ENCODE results near the gene PLSCR3.

DNA sequence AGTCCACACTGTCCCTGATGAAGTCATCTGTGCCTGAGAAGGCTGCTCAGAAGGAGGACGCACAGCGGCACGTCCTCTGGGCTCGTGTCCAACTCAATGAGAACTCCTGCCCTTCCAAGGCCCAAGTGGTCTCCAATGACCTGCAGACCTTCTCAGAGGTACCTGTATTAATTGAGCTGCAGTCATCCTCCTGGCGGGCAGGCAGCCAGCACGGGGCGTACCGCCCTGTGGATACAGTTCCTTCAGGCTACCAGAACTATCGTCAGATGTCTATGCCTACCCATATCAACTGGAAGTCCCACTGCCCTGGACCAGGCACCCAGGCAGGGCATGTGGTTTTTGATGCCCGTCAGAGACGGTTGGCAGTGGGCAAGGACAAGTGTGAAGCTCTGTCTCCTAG, 38.0 kb upstream of the PLSCR3 start:
- no peak for TF ChIP-seq POLR2A (IDR thresholded peaks at IDR 0.05)
- TF ChIP-seq, protein P1, sequence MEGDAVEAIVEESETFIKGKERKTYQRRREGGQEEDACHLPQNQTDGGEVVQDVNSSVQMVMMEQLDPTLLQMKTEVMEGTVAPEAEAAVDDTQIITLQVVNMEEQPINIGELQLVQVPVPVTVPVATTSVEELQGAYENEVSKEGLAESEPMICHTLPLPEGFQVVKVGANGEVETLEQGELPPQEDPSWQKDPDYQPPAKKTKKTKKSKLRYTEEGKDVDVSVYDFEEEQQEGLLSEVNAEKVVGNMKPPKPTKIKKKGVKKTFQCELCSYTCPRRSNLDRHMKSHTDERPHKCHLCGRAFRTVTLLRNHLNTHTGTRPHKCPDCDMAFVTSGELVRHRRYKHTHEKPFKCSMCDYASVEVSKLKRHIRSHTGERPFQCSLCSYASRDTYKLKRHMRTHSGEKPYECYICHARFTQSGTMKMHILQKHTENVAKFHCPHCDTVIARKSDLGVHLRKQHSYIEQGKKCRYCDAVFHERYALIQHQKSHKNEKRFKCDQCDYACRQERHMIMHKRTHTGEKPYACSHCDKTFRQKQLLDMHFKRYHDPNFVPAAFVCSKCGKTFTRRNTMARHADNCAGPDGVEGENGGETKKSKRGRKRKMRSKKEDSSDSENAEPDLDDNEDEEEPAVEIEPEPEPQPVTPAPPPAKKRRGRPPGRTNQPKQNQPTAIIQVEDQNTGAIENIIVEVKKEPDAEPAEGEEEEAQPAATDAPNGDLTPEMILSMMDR (IDR thresholded peaks at IDR 0.05): no peak
